CD4-positive, CD25-positive, alpha-beta regulatory T cell (primary cell): ENCODE data around the gene PLAAT4. TPM values are rescaled to one million over a fixed set of nuclear protein-coding genes. Genes with fewer than 3 reads are reported as not detected.

Experiments
- ATAC-seq, 2 donors: fragments of 150-1000 bp; cut with Tn5 transposase; one replicate each; pipeline ENCODE4 v1.10.0; 2021; ENCODE audit warnings: low read depth in 2 of 2, moderate number of reproducible peaks in 2 of 2, moderate library complexity in 1 of 2
- DNase-seq, 3 donors: peaks; one replicate each; pipeline versions ENCODE4 v3.0.0 to v3.0.0-alpha.2; 2012 to 2022; ENCODE audit warnings: mixed read lengths in 1 of 3
- H3K27ac ChIP-seq: one replicate; pipeline ENCODE4 v1.7.0; 2013; ENCODE audit warnings: mild to moderate bottlenecking, low read length; ENCODE audit not compliant: insufficient read depth, poor library complexity, severe bottlenecking
- H3K27me3 ChIP-seq: one replicate; pipeline ENCODE4 v1.7.0; 2013; ENCODE audit warnings: low read length; ENCODE audit not compliant: control insufficient read depth, insufficient read depth
- H3K36me3 ChIP-seq: one replicate; pipeline ENCODE4 v1.7.0; 2013; ENCODE audit warnings: mild to moderate bottlenecking, low read length, moderate library complexity; ENCODE audit not compliant: control insufficient read depth, insufficient read depth
- H3K4me1 ChIP-seq: 2 replicates; pipeline ENCODE4 v1.7.0; 2013; ENCODE audit warnings: mild to moderate bottlenecking, low read length; ENCODE audit not compliant: insufficient read depth, control insufficient read depth, poor library complexity, severe bottlenecking
- H3K4me3 ChIP-seq: one replicate; pipeline ENCODE4 v1.7.0; 2013; ENCODE audit warnings: low read depth, mild to moderate bottlenecking, low read length, moderate library complexity
- H3K9me3 ChIP-seq, 2 experiments: 1 replicate in 1 of 2; 2 replicates in 1 of 2; pipeline ENCODE4 v1.7.0; 2013; ENCODE audit warnings: low read length in 2 of 2, mild to moderate bottlenecking in 1 of 2, moderate library complexity in 1 of 2; ENCODE audit not compliant: control insufficient read depth in 2 of 2
- H3K27ac Mint-ChIP-seq, 3 donors: one replicate each; pipeline ENCODE4 v1.8.0; 2020 to 2022; ENCODE audit warnings: mild to moderate bottlenecking in 3 of 3, mixed read lengths in 3 of 3, moderate library complexity in 2 of 3
- H3K27me3 Mint-ChIP-seq: one replicate; pipeline ENCODE4 v1.8.0; 2022; ENCODE audit warnings: mild to moderate bottlenecking, mixed read lengths
- H3K36me3 Mint-ChIP-seq: one replicate; pipeline ENCODE4 v1.8.0; 2020; ENCODE audit warnings: mixed read lengths
- H3K4me1 Mint-ChIP-seq, 4 donors: one replicate each; pipeline ENCODE4 v1.8.0; 2020 to 2022; ENCODE audit warnings: mixed read lengths in 4 of 4, mild to moderate bottlenecking in 1 of 4
- H3K4me3 Mint-ChIP-seq, 4 donors: one replicate each; pipeline ENCODE4 v1.8.0; 2020 to 2022; ENCODE audit warnings: mild to moderate bottlenecking in 4 of 4, mixed read lengths in 4 of 4, moderate library complexity in 3 of 4
- H3K9me3 Mint-ChIP-seq, 7 donors: one replicate each; pipeline ENCODE4 v1.8.0; 2020 to 2022; ENCODE audit warnings: mixed read lengths in 7 of 7, mild to moderate bottlenecking in 3 of 7, moderate library complexity in 2 of 7
- polyA plus RNA-seq, 4 donors: library from polyadenylated mRNA; unstranded; fragments of 300-500 nt; fragmentation: Illumina TruSeq; gene quantifications; one replicate each; pipeline ENCODE4 v1.2.3, GENCODE V29; 2021
- total RNA-seq: library from RNA; stranded (reverse); gene quantifications from one replicate; pipeline ENCODE4 v1.2.3, GENCODE V29; 2022

PLAAT4 gene
- total and polyA plus RNA-seq, 5 donors from 2014 or later = 118 to 493 (median 422) TPM

DNA sequence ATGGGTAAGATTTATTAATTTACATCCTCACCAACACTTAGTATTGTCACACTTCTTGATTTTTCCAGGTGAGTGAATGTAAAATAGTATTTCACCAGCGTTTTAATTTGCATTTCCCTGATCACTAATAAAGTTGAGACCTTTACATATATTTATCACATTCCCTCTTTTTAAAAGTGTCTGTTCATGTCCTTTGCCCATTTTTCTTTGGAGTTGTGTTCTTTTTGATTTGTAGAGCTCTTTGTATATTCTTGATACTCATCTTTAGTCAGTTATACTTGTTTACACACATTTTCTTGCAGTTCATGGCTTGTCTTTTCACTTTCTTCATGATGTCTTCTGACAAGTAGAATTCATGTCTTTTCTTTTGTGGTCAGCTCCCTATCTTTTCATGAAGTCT is 43.5 kb upstream of the PLAAT4 start:
- peaks cover 79% of the 10 kb centered on the region for H3K27me3 Mint-ChIP-seq

DNA sequence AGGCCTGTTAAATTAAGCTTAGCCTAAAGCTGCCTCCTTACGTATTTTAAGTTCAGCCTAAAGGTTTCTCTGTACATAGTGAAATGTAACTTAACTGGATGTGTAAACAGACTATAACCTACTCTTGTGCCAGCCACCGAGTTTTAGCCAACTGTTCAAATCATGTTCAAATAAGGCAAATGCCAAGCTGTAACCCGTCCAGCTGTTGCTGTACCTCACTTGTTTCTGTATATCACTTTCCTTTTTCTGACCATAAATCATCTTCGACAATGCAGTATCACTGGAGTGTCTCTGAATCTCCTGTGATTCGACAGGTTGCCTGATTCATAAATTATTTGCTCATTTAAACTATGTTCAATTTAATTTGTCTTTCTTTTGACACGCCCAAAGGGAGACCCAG is 41.6 kb upstream of the PLAAT4 start:
- Mint-ChIP-seq H3K9me3 (peaks cover 0 to 9% (median 0%) of the 10 kb centered on the region in 7 donors), H3K27me3 (peaks cover 65% of the 10 kb centered on the region), H3K36me3 (no peaks in the 10 kb centered on the region), H3K4me3 (no peak overlapping the region), H3K27ac (no peak overlapping the region), H3K4me1 (peaks cover 0 to 21% (median 6%) of the 10 kb centered on the region in 4 donors)
- no peak overlapping the region for H3K27ac ChIP-seq
- ATAC-seq (no peak), DNase-seq (no peak)
- H3K4me3 ChIP-seq = no peak overlapping the region
- no peaks in the 10 kb centered on the region for H3K36me3 ChIP-seq
- H3K4me1 ChIP-seq = peaks cover 10% of the 10 kb centered on the region
- H3K27me3 ChIP-seq = peaks cover 23% of the 10 kb centered on the region
- H3K9me3 ChIP-seq = peaks cover 7 to 10% of the 10 kb centered on the region in 2 experiments

More for the DNA sequence above, 43.5 kb upstream of the PLAAT4 start:
- H3K4me3 ChIP-seq = no peak overlapping the region
- no peak for DNase-seq
- no peaks in the 10 kb centered on the region for H3K36me3 ChIP-seq
- H3K4me1 ChIP-seq = peaks cover 10% of the 10 kb centered on the region
- Mint-ChIP-seq H3K27ac (no peak overlapping the region), H3K9me3 (peaks cover 0 to 5% (median 0%) of the 10 kb centered on the region in 7 donors), H3K36me3 (no peaks in the 10 kb centered on the region), H3K4me1 (peaks cover 0 to 21% (median 9%) of the 10 kb centered on the region in 4 donors), H3K4me3 (no peak overlapping the region)
- H3K9me3 ChIP-seq = no peaks in the 10 kb centered on the region
- ATAC-seq = no peak
- no peak overlapping the region for H3K27ac ChIP-seq
- H3K27me3 ChIP-seq = peaks cover 19% of the 10 kb centered on the region

DNA sequence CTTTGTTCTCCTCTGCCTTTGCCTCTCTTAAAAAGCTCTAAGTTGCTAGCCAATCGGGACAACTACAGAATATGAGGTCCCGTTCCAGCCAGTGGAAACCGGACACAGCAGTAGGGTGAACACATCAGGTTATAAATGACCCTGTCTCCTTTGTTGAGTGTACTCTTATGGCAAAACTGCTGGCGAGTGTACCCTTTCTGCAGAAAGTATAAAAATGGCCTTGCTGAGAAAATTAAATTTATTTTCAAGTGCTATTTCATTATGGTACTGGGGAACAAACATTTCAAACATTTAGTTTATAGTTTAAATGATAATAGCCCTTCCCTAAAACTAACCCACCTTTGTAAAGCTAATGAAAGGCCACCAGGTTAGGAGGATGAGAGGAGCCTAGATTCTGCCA is 36.7 kb upstream of the PLAAT4 start:
- H3K27me3 ChIP-seq = peaks cover 12% of the 10 kb centered on the region
- H3K36me3 ChIP-seq = no peaks in the 10 kb centered on the region
- ATAC-seq (no peak), DNase-seq (no peak)
- Mint-ChIP-seq H3K27me3 (peaks cover 25% of the 10 kb centered on the region), H3K4me1 (peaks cover 0 to 10% (median 0%) of the 10 kb centered on the region in 4 donors), H3K9me3 (peaks cover 0 to 21% (median 2%) of the 10 kb centered on the region in 7 donors), H3K27ac (no peak overlapping the region), H3K4me3 (no peak overlapping the region), H3K36me3 (no peaks in the 10 kb centered on the region)
- H3K9me3 ChIP-seq = peaks cover 17 to 19% of the 10 kb centered on the region in 2 experiments
- H3K4me3 ChIP-seq = no peak overlapping the region
- H3K4me1 ChIP-seq = no peaks in the 10 kb centered on the region
- H3K27ac ChIP-seq = no peak overlapping the region

DNA sequence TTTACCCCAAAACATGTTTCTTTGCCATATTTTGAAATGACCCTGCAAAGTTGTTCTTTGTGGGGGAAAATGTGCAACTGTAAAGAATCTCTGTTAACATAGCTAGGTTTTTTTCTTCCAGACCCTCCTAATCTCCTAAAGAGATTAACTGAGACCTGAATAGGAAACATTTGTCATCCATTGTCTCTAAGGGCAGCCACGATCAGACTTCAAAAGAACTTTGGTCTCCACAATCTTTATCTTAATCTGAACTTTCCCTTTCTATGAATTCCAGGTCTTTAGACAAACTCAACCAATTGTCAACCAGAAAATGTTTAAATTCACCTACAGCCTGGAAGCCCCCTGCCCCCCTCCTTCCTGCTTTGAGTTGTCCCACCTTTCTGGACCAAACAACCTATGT is 35.4 kb upstream of the PLAAT4 start:
- Mint-ChIP-seq H3K36me3 (no peaks in the 10 kb centered on the region), H3K9me3 (peaks cover 0 to 21% (median 2%) of the 10 kb centered on the region in 7 donors), H3K4me3 (no peak overlapping the region), H3K27ac (no peak overlapping the region), H3K4me1 (peaks cover 0 to 16% (median 0%) of the 10 kb centered on the region in 4 donors), H3K27me3 (peaks cover 18% of the 10 kb centered on the region)
- Histone ChIP-seq H3K9me3 (peaks cover 17 to 19% of the 10 kb centered on the region in 2 experiments), H3K4me3 (no peak overlapping the region), H3K4me1 (no peaks in the 10 kb centered on the region), H3K27ac (no peak overlapping the region), H3K36me3 (no peaks in the 10 kb centered on the region), H3K27me3 (peaks cover 12% of the 10 kb centered on the region)
- no peak for DNase-seq
- no peak for ATAC-seq

DNA sequence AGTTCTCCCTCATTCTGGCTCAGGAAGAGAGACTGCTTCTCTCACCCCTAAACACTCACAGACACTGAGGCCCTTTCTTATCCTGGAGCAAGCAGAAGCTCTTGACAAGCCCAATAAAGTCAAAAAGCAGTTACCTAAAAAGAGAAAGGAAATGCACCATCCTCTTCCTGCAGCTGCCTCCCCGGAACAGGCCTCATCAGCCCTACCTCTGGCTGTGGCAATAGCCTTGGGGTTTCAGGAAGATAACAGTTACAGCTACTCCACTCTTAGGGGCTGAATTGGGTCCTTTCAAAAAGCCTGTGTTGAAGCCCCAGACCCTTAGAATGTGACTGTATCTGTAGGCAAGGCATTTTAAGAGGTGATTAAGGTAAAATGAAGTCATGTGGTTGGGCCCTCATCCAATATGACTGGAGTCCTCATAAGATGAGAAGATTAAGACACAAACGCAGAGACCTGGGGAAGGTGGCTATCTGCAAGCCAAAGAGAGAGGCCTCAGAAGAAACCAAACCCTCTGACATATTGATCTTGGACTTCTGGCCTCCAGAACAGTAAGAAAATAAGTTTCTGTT is 34.3 kb upstream of the PLAAT4 start:
- ATAC-seq (peak in 1 of 2 donors; percentile 22), DNase-seq (no peak)
- H3K36me3 ChIP-seq = no peaks in the 10 kb centered on the region
- Mint-ChIP-seq H3K36me3 (no peaks in the 10 kb centered on the region), H3K4me3 (no peak overlapping the region), H3K27me3 (peaks cover 9% of the 10 kb centered on the region), H3K27ac (peak overlapping the region in 2 of 3 donors; percentile 14 to 46), H3K4me1 (peaks cover 0 to 22% (median under 1%) of the 10 kb centered on the region in 4 donors), H3K9me3 (peaks cover 0 to 21% (median 2%) of the 10 kb centered on the region in 7 donors)
- H3K27me3 ChIP-seq = peaks cover 9% of the 10 kb centered on the region
- H3K4me3 ChIP-seq = no peak overlapping the region
- H3K4me1 ChIP-seq = no peaks in the 10 kb centered on the region
- no peak overlapping the region for H3K27ac ChIP-seq
- H3K9me3 ChIP-seq = peaks cover 17 to 19% of the 10 kb centered on the region in 2 experiments

DNA sequence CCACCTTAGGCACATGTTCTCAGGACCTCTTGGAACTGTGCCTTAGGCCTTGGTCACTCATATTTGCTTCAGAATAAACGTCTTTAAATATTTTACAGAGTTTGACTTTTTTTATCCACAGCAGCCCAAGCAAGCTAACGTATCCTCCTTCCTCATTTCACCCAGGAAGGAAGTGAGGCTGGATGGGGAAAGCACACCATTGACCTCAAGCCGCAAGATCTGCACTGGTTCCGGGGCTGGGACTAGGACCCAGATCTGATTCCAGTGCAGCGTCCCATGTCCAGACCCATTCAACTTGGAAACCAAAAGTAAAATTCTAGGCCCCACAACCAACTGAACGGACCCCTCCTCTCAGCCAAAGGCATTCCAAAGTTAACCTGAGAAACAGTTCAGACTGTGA is 33.1 kb upstream of the PLAAT4 start:
- no peak overlapping the region for H3K27ac ChIP-seq
- H3K9me3 ChIP-seq = peaks cover 17 to 19% of the 10 kb centered on the region in 2 experiments
- H3K27me3 Mint-ChIP-seq = peaks cover 1% of the 10 kb centered on the region
- no peak overlapping the region for H3K4me3 Mint-ChIP-seq
- H3K27ac Mint-ChIP-seq = no peak overlapping the region
- H3K4me3 ChIP-seq = no peak overlapping the region
- H3K27me3 ChIP-seq = peaks cover 6% of the 10 kb centered on the region
- no peaks in the 10 kb centered on the region for H3K4me1 ChIP-seq
- peaks cover 0 to 21% (median 2%) of the 10 kb centered on the region in 7 donors for H3K9me3 Mint-ChIP-seq
- ATAC-seq (no peak), DNase-seq (no peak)
- no peaks in the 10 kb centered on the region for H3K36me3 Mint-ChIP-seq
- H3K4me1 Mint-ChIP-seq = peaks cover 0 to 24% (median under 1%) of the 10 kb centered on the region in 4 donors
- no peaks in the 10 kb centered on the region for H3K36me3 ChIP-seq

DNA sequence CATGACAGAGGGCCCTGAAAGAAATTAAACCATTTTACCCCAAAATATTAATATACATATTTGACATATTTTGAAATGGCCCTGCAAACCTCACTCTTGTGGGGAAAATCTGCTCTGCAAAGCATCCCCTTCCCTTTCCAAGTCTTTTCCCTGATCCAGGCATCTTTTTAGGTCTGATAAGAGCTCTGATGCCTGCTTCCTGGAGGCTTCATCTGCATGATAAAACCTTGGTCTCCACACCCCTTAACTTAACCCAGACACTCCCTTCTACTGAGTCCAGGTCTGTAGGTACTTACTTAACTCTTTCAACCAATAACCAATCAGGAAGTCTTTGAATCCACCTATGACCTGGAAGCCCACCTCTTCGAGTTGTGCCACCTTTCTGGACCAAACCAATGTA is 32.6 kb upstream of the PLAAT4 start:
- Histone ChIP-seq H3K36me3 (no peaks in the 10 kb centered on the region), H3K4me3 (no peak overlapping the region), H3K9me3 (peaks cover 14 to 19% of the 10 kb centered on the region in 2 experiments), H3K27ac (no peak overlapping the region), H3K4me1 (no peaks in the 10 kb centered on the region), H3K27me3 (peaks cover 2% of the 10 kb centered on the region)
- peaks cover 0 to 21% (median 2%) of the 10 kb centered on the region in 7 donors for H3K9me3 Mint-ChIP-seq
- H3K27me3 Mint-ChIP-seq = no peaks in the 10 kb centered on the region
- H3K36me3 Mint-ChIP-seq = no peaks in the 10 kb centered on the region
- peak overlapping the region in 1 of 3 donors; percentile 60 for H3K27ac Mint-ChIP-seq
- ATAC-seq (no peak), DNase-seq (no peak)
- peaks cover 0 to 24% (median under 1%) of the 10 kb centered on the region in 4 donors for H3K4me1 Mint-ChIP-seq
- H3K4me3 Mint-ChIP-seq = no peak overlapping the region
